ENCODE data around the gene MRPS25. TPM values are rescaled to one million over a fixed set of nuclear protein-coding genes. Genes with fewer than 3 reads are reported as not detected.

MRPS25 gene
- total RNA-seq, 1 experiment from 2014 or later, result 53.2 TPM

DNA sequence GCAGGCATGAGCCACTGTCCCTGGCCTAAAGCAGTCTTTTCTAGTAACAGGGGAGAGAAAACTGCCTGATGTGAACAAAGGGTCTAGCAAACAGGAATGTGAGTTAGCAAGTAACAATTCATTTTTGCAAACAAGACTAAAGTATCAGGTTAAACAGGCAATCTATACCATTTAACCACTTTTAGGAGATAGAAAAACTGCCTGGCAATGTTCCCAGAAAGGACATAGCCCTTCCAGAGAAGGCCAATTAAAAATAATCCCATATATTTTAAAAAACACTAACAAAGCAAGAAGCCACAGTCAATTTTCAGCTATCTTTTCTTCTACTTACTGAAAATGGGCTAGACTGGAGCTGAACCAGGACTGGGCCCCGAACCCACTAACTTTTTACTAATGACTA is 27.6 kb upstream of the MRPS25 start:
- Histone ChIP-seq H2BK20ac (ENCODE audit: low read depth, low read length, poor library complexity, severe bottlenecking) (no peak overlapping the region), H3K9me3 (ENCODE audit: control insufficient read depth, low read depth, low read length) (no peaks in the 10 kb centered on the region), H2AFZ (ENCODE audit: low read length) (no peak overlapping the region), H2BK12ac (ENCODE audit: insufficient read length, low read depth, low read length) (no peak overlapping the region), H2BK5ac (ENCODE audit: insufficient read length, low read length) (no peak overlapping the region), H3K27ac (ENCODE audit: insufficient read length, low read depth, low read length) (no peak overlapping the region), H2BK120ac (ENCODE audit: low read depth, low read length, poor library complexity, severe bottlenecking) (no peak overlapping the region), H3K79me2 (ENCODE audit: insufficient read depth, low read length) (peaks cover under 1% of the 10 kb centered on the region; the same call in 1 of the 2 replicates), H3K18ac (ENCODE audit: insufficient read length, low read depth, low read length) (no peak overlapping the region), H3K23ac (ENCODE audit: insufficient read length, low read depth, low read length) (no peak overlapping the region), H3K79me1 (ENCODE audit: insufficient read depth, low read depth, low read length, poor library complexity, severe bottlenecking) (peaks cover under 1% of the 10 kb centered on the region), H4K20me1 (ENCODE audit: control insufficient read depth, insufficient read depth, insufficient read length) (no peaks in the 10 kb centered on the region), H3K4me2 (ENCODE audit: insufficient read depth, insufficient read length, low read length) (no peak overlapping the region), H4K91ac (ENCODE audit: insufficient read length, low read depth, low read length) (no peak overlapping the region), H3K14ac (ENCODE audit: insufficient read depth, low read length) (no peak overlapping the region), H4K8ac (replicated peaks; ENCODE audit: insufficient read length, low read depth, low read length) (no peak overlapping the region), H2BK15ac (ENCODE audit: low read depth, low read length) (no peak overlapping the region), H3K4ac (ENCODE audit: low read depth, low read length) (no peak overlapping the region), H3K27me3 (ENCODE audit: insufficient read depth, low read length) (no peaks in the 10 kb centered on the region), H3K56ac (ENCODE audit: insufficient read length, low read depth, low read length) (no peak overlapping the region), H3T11ph (ENCODE audit: low read length) (no peak overlapping the region), H3K4me1 (ENCODE audit: insufficient read depth, low read length) (no peaks in the 10 kb centered on the region), H4K5ac (ENCODE audit: insufficient read length, low read depth, low read length) (no peak overlapping the region), H3K23me2 (ENCODE audit: insufficient read length, low read depth, low read length, poor library complexity, severe bottlenecking) (no peaks in the 10 kb centered on the region), H3K9ac (ENCODE audit: extremely low read depth, insufficient read length, low read length) (no peak overlapping the region), H2AK5ac (ENCODE audit: insufficient read length, low read length) (no peak overlapping the region)
- WGBS (ENCODE audit: extremely low coverage, insufficient read length, low lambda C conversion rate), result no CpG with 5 or more reads among the region's 1 CpG
- H3K27ac Mint-ChIP-seq, result no peak overlapping the region
- H3K4me3 Mint-ChIP-seq, result no peak overlapping the region
- H3K36me3 Mint-ChIP-seq (ENCODE audit: insufficient read depth in 1 of 3, low read depth in 3 of 3), result peaks cover 4 to 33% (median 30%) of the 10 kb centered on the region in 3 experiments; a peak in 6 of 7 replicates
- no peaks in the 10 kb centered on the region for H3K9me3 Mint-ChIP-seq
- DNase-seq, result no peak
- H3K27me3 Mint-ChIP-seq (ENCODE audit: low read depth), result no peaks in the 10 kb centered on the region
- TF ChIP-seq, protein P1, sequence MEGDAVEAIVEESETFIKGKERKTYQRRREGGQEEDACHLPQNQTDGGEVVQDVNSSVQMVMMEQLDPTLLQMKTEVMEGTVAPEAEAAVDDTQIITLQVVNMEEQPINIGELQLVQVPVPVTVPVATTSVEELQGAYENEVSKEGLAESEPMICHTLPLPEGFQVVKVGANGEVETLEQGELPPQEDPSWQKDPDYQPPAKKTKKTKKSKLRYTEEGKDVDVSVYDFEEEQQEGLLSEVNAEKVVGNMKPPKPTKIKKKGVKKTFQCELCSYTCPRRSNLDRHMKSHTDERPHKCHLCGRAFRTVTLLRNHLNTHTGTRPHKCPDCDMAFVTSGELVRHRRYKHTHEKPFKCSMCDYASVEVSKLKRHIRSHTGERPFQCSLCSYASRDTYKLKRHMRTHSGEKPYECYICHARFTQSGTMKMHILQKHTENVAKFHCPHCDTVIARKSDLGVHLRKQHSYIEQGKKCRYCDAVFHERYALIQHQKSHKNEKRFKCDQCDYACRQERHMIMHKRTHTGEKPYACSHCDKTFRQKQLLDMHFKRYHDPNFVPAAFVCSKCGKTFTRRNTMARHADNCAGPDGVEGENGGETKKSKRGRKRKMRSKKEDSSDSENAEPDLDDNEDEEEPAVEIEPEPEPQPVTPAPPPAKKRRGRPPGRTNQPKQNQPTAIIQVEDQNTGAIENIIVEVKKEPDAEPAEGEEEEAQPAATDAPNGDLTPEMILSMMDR (conservative IDR thresholded peaks at IDR 0.05), result no peak
- peaks cover under 1 to 3% of the 10 kb centered on the region in 2 experiments; a peak in 3 of 4 replicates for H3K4me1 Mint-ChIP-seq

Measured in H9 (cell line).